Measurements from ENCODE around the gene CHD9. TPM values are rescaled to one million over a fixed set of nuclear protein-coding genes. Genes with fewer than 3 reads are reported as not detected.

Gene CHD9
- total RNA-seq, 4 donors from 2014 or later: 29.0 to 68.5 (median 37.3) TPM

GRCh38 chr16:53089434-53090285 lies 34.9 kb downstream of the CHD9 start:
- TF ChIP-seq POLR2A (IDR thresholded peaks at IDR 0.05): no peak
- TF ChIP-seq CTCF (IDR thresholded peaks at IDR 0.05): no peak
- Histone ChIP-seq H3K4me3 (no peak overlapping the region), H3K27me3 (no peaks in the 10 kb centered on the region), H3K4me1 (peaks cover 72 to 96% (median 74%) of the 10 kb centered on the region in 3 donors), H3K9me3 (no peaks in the 10 kb centered on the region), H3K36me3 (no peaks in the 10 kb centered on the region), H3K27ac (peak overlapping the region; percentile 63 to 91 (median 87))
- WGBS, 2 donors: 13 to 24% methylated on average over 3 to 4 of the region's 4 CpGs
- no peak for DNase-seq
- intact Hi-C loops (cut with DNase I): no loop called here

- H3K27me3 ChIP-seq: no peaks in the 10 kb centered on the region
- peaks cover 69 to 96% (median 69%) of the 10 kb centered on the region in 3 donors for H3K4me1 ChIP-seq
- intact Hi-C loops (cut with DNase I): no loop called here
- peak overlapping the region in 2 of 4 donors; percentile 2 to 47 for H3K4me3 ChIP-seq
- DNase-seq: no peak
- no peaks in the 10 kb centered on the region for H3K9me3 ChIP-seq
- TF ChIP-seq CTCF (IDR thresholded peaks at IDR 0.05) (no peak), POLR2A (IDR thresholded peaks at IDR 0.05) (no peak)
- WGBS, 2 donors: 6 to 11% methylated on average over 5 of the region's 5 CpGs
- H3K27ac ChIP-seq: peak overlapping the region; percentile 63 to 91 (median 87)
- H3K36me3 ChIP-seq: no peaks in the 10 kb centered on the region
These were observed 35.4 kb downstream of the CHD9 start for GRCh38 chr16:53090286-53090590.

DNA sequence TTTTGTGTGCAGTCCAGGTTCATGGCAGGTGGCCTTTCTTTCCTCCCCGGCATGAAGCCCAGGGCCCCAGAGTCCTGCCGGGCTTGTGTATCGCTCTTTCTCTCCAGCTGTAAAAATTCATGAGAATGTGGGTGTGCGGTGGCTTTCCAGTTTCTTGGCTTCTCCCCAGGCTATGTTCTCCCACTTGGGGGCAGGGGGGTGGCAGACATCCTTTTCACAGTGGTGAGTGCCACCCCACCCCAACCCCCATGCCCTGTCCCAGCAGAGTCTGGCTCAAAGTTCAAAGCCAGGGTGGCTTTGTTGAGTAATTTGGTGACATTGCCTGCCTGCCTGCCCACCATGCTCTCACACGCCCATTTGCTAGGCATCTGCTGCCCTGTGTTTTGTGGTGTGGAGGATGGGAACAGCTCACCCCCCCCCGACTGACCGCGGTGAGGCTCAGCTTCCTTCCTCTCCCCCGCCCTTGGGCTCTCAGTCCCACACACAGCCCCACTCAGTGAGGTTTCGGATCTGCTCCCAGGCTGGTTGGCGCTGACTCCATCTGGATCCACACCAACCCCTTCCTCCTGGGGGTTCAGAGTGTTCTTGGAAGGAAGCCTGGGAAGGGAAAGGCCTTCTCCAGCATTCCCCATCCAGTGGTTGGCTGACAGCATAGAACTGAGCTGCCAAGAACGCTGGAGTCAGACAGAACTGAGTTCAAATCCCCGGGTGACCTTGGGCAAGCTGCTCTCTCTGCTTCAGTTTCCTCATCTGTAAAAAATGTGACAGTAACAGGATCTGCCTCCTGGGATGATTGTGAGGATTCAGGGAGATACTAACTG lies 36.0 kb downstream of the CHD9 start:
- peak overlapping the region in 3 of 4 donors; percentile 2 to 47 (median 8) for H3K4me3 ChIP-seq
- H3K27me3 ChIP-seq: no peaks in the 10 kb centered on the region
- no peak for TF ChIP-seq POLR2A (IDR thresholded peaks at IDR 0.05)
- TF ChIP-seq CTCF (IDR thresholded peaks at IDR 0.05): no peak
- peaks cover 63 to 92% (median 64%) of the 10 kb centered on the region in 3 donors for H3K4me1 ChIP-seq
- no peaks in the 10 kb centered on the region for H3K36me3 ChIP-seq
- peak; percentile 52 for DNase-seq
- intact Hi-C loops (cut with DNase I): no loop called here
- H3K9me3 ChIP-seq: no peaks in the 10 kb centered on the region
- 1 to 5% methylated on average over 7 to 10 of the region's 13 CpGs for WGBS, 2 donors
- peak overlapping the region; percentile 63 to 91 (median 87) for H3K27ac ChIP-seq

- H3K36me3 ChIP-seq: no peaks in the 10 kb centered on the region
- H3K27me3 ChIP-seq: no peaks in the 10 kb centered on the region
- TF ChIP-seq CTCF (IDR thresholded peaks at IDR 0.05) (no peak), POLR2A (IDR thresholded peaks at IDR 0.05) (no peak)
- 17 to 27% methylated on average over 7 of the region's 7 CpGs for WGBS, 2 donors
- DNase-seq: no peak
- peaks cover 55 to 85% (median 58%) of the 10 kb centered on the region in 3 donors for H3K4me1 ChIP-seq
- peak overlapping the region in 2 of 4 donors; percentile 8 to 47 for H3K4me3 ChIP-seq
- no peaks in the 10 kb centered on the region for H3K9me3 ChIP-seq
- intact Hi-C loops (cut with DNase I): no loop called here
- peak overlapping the region; percentile 63 to 91 (median 87) for H3K27ac ChIP-seq
These were observed 36.8 kb downstream of the CHD9 start for GRCh38 chr16:53091466-53092211.
